Fibroblast of mammary gland (primary cell): ENCODE measurements around the gene PRIMPOL.

Experiments used
- DNase-seq: peaks from one replicate; pipeline ENCODE4 v3.0.0-alpha.2; 2010; ENCODE audit warnings: low read depth
- H3K4me3 ChIP-seq: 2 replicates; pipeline ENCODE4 v1.5.1; 2011; ENCODE audit warnings: low read depth, mild to moderate bottlenecking, low read length, moderate library complexity; ENCODE audit not compliant: control insufficient read depth
- CTCF ChIP-seq: conservative IDR thresholded peaks from 2 replicates; pipeline ENCODE4 v1.5.1; 2011; ENCODE audit warnings: low read depth, low read length, inconsistent platforms; ENCODE audit not compliant: control insufficient read depth, insufficient read depth

Gene PRIMPOL

GRCh38 chr4:184706453-184706852 is 56.9 kb downstream of the PRIMPOL start:
- DNase-seq = no peak
- no peak for TF ChIP-seq CTCF
- H3K4me3 ChIP-seq = no peak overlapping the region

- no peak for TF ChIP-seq CTCF
- no peak for DNase-seq
These were observed 62.8 kb downstream of the PRIMPOL start for GRCh38 chr4:184712322-184712721.

GRCh38 chr4:184713887-184714286 is 64.3 kb downstream of the PRIMPOL start:
- H3K4me3 ChIP-seq = no peak overlapping the region
- TF ChIP-seq CTCF = no peak
- DNase-seq = no peak

More at GRCh38 chr4:184712322-184712721, 62.8 kb downstream of the PRIMPOL start:
- H3K4me3 ChIP-seq = no peak overlapping the region

GRCh38 chr4:184715526-184715925 is 66.0 kb downstream of the PRIMPOL start:
- no peak overlapping the region for H3K4me3 ChIP-seq
- TF ChIP-seq CTCF = no peak
- DNase-seq = no peak

- TF ChIP-seq CTCF = no peak
These were observed 69.9 kb downstream of the PRIMPOL start for GRCh38 chr4:184719407-184719806.

GRCh38 chr4:184721254-184721653 is 71.7 kb downstream of the PRIMPOL start:
- TF ChIP-seq CTCF = no peak

More at GRCh38 chr4:184719407-184719806, 69.9 kb downstream of the PRIMPOL start:
- no peak for DNase-seq
- H3K4me3 ChIP-seq = no peak overlapping the region

GRCh38 chr4:184722798-184723197 is 73.3 kb downstream of the PRIMPOL start:
- H3K4me3 ChIP-seq = no peak overlapping the region
- TF ChIP-seq CTCF = no peak
- DNase-seq = no peak

More at GRCh38 chr4:184721254-184721653, 71.7 kb downstream of the PRIMPOL start:
- DNase-seq = no peak
- no peak overlapping the region for H3K4me3 ChIP-seq
